OCI-LY1 (cell line): Measurements from ENCODE around the gene MYBL2.
A peak's percentile ranks its signal among the peaks of the same experiment; 100 is the strongest.

Source experiments
- H2AFZ ChIP-seq: fragments of 200-600 bp; sonication (generic), shearing (Covaris generic); 2 replicates; pipeline ENCODE4 v1.6.0; 2014; ENCODE audit warnings: antibody characterized with exemption, mild to moderate bottlenecking, low read length
- H3F3A ChIP-seq: fragments of 200-600 bp; sonication (generic), shearing (Covaris generic); 2 replicates; pipeline ENCODE4 v1.6.0; 2014; ENCODE audit warnings: mild to moderate bottlenecking, antibody characterized with exemption, low read length, moderate library complexity; ENCODE audit not compliant: insufficient read depth
- H3K27ac ChIP-seq: fragments of 200-600 bp; sonication (generic); 2 replicates; pipeline ENCODE4 v1.5.1; 2014; ENCODE audit warnings: low read length, mixed run types, mild to moderate bottlenecking, low read depth; ENCODE audit not compliant: poor library complexity, severe bottlenecking
- H3K27me3 ChIP-seq: fragments of 200-600 bp; sonication (generic); 2 replicates; pipeline ENCODE4 v1.6.0; 2014; ENCODE audit warnings: antibody characterized with exemption, mild to moderate bottlenecking, low read length, moderate library complexity; ENCODE audit not compliant: insufficient read depth
- H3K36me3 ChIP-seq: fragments of 200-600 bp; sonication (generic); 2 replicates; pipeline ENCODE4 v1.6.1; 2014; ENCODE audit warnings: mild to moderate bottlenecking, antibody characterized with exemption, low read length, moderate library complexity, mixed read lengths; ENCODE audit not compliant: insufficient read depth
- H3K4me1 ChIP-seq: fragments of 200-600 bp; sonication (generic); 2 replicates; pipeline ENCODE4 v1.5.1; 2014; ENCODE audit warnings: mild to moderate bottlenecking, low read length, moderate library complexity; ENCODE audit not compliant: insufficient read depth, severe bottlenecking
- H3K4me2 ChIP-seq: fragments of 200-600 bp; sonication (generic), shearing (Covaris generic); 2 replicates; pipeline ENCODE4 v1.6.1; 2014; ENCODE audit warnings: low read length
- H3K4me3 ChIP-seq: fragments of 200-600 bp; sonication (generic); 2 replicates; pipeline ENCODE4 v1.5.1; 2014; ENCODE audit warnings: low read length, low read depth, mild to moderate bottlenecking, mixed read lengths; ENCODE audit not compliant: poor library complexity, severe bottlenecking
- H3K79me2 ChIP-seq: fragments of 200-600 bp; shearing (Covaris generic); 2 replicates; pipeline ENCODE4 v1.6.1; 2016; ENCODE audit warnings: mixed run types, low read length, mixed read lengths; ENCODE audit not compliant: insufficient read depth
- H3K9ac ChIP-seq: fragments of 200-600 bp; sonication (generic), shearing (Covaris generic); 2 replicates; pipeline ENCODE4 v1.6.1; 2014; ENCODE audit warnings: mild to moderate bottlenecking, low read length, mixed read lengths
- H3K9me2 ChIP-seq: fragments of 200-600 bp; sonication (generic), shearing (Covaris generic); 2 replicates; pipeline ENCODE4 v1.6.1; 2014; ENCODE audit warnings: low read depth, mild to moderate bottlenecking, low read length, mixed read lengths
- H3K9me3 ChIP-seq: fragments of 200-600 bp; shearing (Covaris generic); 2 replicates; pipeline ENCODE4 v1.6.1; 2014; ENCODE audit warnings: low read length, mixed read lengths
- H4K20me1 ChIP-seq: fragments of 200-600 bp; sonication (generic), shearing (Covaris generic); 2 replicates; pipeline ENCODE4 v1.6.0; 2016; ENCODE audit warnings: mild to moderate bottlenecking, low read length; ENCODE audit not compliant: insufficient read depth
- CTCF ChIP-seq: fragments of 200-600 bp; sonication (generic), shearing (Covaris generic); IDR thresholded peaks from 2 replicates; pipeline ENCODE4 v1.5.1; 2017; ENCODE audit warnings: mild to moderate bottlenecking, antibody characterized with exemption, low read length, moderate library complexity, mixed read lengths
- EZH2 ChIP-seq: fragments of 200-600 bp; sonication (generic), shearing (Covaris generic); IDR thresholded peaks from 2 replicates; pipeline ENCODE4 v1.8.0; 2017; ENCODE audit warnings: borderline replicate concordance, mixed run types, mild to moderate bottlenecking, antibody characterized with exemption, low read length, moderate library complexity, mixed read lengths

Gene MYBL2

DNA sequence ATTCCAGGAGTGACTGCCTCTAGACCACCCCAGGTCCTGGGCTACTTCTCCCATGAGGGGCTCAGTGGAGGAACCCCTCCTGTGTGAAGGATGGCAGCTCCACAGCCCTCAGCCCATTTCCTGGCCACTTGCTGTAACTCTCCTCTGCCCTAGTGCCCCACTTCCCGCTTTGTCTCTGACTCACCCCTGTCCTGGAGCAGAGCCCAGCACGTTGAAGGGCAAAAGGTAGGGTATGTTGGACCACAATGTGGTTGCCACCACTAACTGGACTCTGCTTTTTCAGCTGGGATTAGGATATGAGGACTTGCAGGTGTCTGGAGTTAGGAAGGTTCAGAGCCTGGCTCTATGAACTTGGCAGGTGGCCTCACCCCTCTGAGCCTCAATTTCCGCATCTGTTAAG, 2.4 kb downstream of the MYBL2 start:
- peak overlapping the region; percentile 90 for H3K4me3 ChIP-seq
- no peaks in the 10 kb centered on the region for H4K20me1 ChIP-seq
- H3K9me3 ChIP-seq: no peaks in the 10 kb centered on the region
- H3K4me2 ChIP-seq: peak overlapping the region; percentile 79
- peak overlapping the region; percentile 96; the same call in 1 of the 2 replicates for H3K9ac ChIP-seq
- H3K27ac ChIP-seq: peak overlapping the region; percentile 79
- no peaks in the 10 kb centered on the region for H3F3A ChIP-seq
- no peaks in the 10 kb centered on the region for H3K9me2 ChIP-seq
- no peak overlapping the region for H2AFZ ChIP-seq
- H3K36me3 ChIP-seq: peaks cover 53% of the 10 kb centered on the region
- H3K27me3 ChIP-seq: no peaks in the 10 kb centered on the region; the same call in 1 of the 2 replicates
- no peak for TF ChIP-seq EZH2
- no peak for TF ChIP-seq CTCF
- peaks cover 46% of the 10 kb centered on the region for H3K4me1 ChIP-seq
- H3K79me2 ChIP-seq: peaks cover 56% of the 10 kb centered on the region

DNA sequence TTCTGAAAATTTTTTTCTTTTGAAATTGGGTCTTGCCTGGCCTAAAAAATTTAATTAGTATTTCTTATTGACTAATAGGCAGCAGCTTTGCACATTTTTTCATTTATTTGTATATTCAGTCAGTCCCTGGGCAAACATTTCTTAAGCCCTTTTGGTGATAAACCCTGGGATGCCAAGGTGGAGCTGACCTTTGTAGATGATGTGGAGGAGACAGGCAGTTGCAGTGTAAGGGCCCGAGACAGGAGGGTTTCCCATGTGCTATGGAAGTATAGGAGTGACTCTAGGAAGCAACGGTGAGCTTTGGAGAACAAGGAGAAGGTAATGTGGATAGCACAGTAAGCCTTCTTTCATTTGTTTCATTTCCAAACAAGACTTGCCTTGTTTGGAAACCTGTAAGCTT, 3.5 kb downstream of the MYBL2 start:
- H3K9me2 ChIP-seq: no peaks in the 10 kb centered on the region
- TF ChIP-seq EZH2: no peak
- H3K4me2 ChIP-seq: peak overlapping the region; percentile 79; the same call in 1 of the 2 replicates
- no peaks in the 10 kb centered on the region for H3K9me3 ChIP-seq
- H3K9ac ChIP-seq: no peak overlapping the region
- no peaks in the 10 kb centered on the region for H3F3A ChIP-seq
- H3K27me3 ChIP-seq: no peaks in the 10 kb centered on the region
- peak overlapping the region; percentile 79 for H3K27ac ChIP-seq
- no peak overlapping the region for H3K4me3 ChIP-seq
- H3K79me2 ChIP-seq: peaks cover 62% of the 10 kb centered on the region
- peaks cover 64% of the 10 kb centered on the region for H3K36me3 ChIP-seq
- H2AFZ ChIP-seq: no peak overlapping the region
- peaks cover 36% of the 10 kb centered on the region for H3K4me1 ChIP-seq
- no peaks in the 10 kb centered on the region for H4K20me1 ChIP-seq

GRCh38 chr20:43676368-43676767, 9.5 kb downstream of the MYBL2 start:
- peaks cover 49% of the 10 kb centered on the region for H3K4me1 ChIP-seq

More at GRCh38 chr20:43676368-43676767, 9.5 kb downstream of the MYBL2 start:
- no peaks in the 10 kb centered on the region for H3K9me2 ChIP-seq
- peak overlapping the region; percentile 23 for H3K27ac ChIP-seq
- TF ChIP-seq EZH2 (no peak), CTCF (no peak)
- H3F3A ChIP-seq: peaks cover 9% of the 10 kb centered on the region; the same call in 1 of the 2 replicates
- H3K4me3 ChIP-seq: no peak overlapping the region
- H4K20me1 ChIP-seq: no peaks in the 10 kb centered on the region
- peaks cover 49% of the 10 kb centered on the region for H3K79me2 ChIP-seq
- H3K36me3 ChIP-seq: peaks cover 74% of the 10 kb centered on the region
- H3K9ac ChIP-seq: no peak overlapping the region
- H3K27me3 ChIP-seq: no peaks in the 10 kb centered on the region
- no peak overlapping the region for H3K4me2 ChIP-seq
- no peaks in the 10 kb centered on the region for H3K9me3 ChIP-seq
- no peak overlapping the region for H2AFZ ChIP-seq
